GM18861 (cell line): ENCODE data around the gene FYN.
"Not testable (repeated sequence)": the region's sequence is repeated elsewhere in the genome, so short reads cannot be mapped to it uniquely, and the experiment has no call there.

ENCODE experiments used
- ATAC-seq: cut with Tn5 transposase; IDR thresholded peaks from one replicate; pipeline ENCODE4 v1.9.1; 2021; ENCODE audit not compliant: unreplicated experiment

The FYN gene

DNA sequence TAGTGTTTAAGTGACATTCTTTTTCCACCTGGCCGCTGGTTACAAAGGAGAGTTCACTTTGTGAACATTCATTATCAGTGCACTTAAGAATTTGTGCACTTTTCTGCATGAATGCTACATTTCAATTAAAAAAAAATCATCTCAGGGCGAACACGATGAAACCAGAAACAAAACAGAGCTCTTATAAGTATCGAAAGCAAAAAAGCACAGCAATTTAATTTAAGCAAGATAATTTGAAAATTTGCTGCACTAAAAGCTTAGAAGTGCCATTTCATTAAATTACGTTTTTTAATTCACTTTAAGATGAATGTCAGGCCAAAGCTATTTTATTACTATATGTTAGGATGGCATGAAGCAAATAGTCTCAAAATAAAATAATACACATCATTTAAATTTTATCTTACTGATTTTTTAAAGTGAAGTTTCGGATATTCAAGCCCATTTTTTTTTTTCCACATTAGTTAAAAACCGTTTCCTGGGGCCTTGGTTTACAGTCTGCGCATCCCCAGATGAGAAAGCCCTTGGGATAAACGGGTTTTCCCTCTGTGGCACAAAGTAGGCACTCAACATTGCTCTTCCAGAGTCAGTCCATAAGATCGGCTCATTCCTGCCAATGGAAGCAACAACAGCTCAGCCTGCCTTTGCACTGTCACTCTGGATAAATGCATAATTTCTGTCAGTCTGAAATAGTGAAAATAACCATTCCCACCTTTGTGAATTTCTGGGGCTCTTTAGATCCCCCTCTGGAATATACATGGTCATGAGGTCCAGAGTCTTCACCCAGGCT lies 80.1 kb downstream of the FYN start:
- no peak for ATAC-seq

DNA sequence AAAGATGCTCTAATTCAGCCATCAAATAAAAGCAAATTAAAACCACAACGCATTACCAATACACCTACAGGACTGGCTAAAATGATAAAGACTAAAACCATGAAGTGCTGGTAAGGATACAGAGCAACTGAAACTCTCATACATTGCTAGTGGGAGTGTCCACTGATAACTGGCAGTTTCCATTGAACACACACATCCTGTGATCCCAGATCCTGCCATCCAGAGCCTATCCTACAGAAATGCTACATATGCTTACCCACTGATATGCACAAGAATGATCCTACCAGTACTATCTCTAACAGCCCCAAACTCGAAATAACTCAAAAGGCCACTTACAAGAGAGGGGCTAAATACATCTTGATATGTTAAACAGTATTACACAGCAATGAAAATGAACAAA lies 81.0 kb downstream of the FYN start:
- no peak for ATAC-seq

DNA sequence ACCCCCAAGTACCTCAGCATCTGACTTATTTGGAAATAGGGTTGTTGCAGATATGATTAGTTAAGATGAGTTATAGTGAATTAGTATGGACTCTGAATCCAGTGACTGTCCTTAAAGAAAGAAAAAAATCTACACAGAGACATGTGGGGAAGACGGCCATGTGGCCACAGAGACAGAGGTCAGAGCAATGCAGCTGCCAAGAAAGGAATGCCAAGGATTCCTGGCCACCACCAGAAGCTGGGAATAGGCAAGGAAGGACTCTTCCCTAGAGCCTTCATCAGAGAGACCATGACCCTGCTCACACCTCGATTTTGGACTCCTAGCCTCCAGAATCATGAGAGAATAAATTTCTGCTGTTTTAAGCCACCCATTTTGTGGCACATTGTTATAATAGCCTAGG lies 81.8 kb downstream of the FYN start:
- ATAC-seq: no peak

DNA sequence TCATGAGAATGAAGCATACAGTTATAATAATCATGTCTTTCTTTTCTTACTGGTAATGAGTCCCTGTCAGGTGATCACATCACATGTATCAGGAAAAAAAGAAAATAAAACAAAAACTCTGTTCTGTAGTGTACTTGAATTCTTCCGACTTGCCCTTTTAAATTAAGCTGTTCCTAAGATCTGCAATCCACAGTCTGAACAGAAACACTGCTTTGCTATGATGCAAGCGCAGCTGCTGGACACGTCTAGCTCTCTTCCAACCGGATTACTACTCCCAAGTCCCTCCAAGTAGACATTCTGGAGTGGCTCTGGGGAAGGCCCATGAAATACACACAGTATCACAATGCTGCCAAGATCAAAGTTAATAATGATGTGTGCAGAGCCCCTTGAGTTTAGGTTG lies 83.7 kb downstream of the FYN start:
- ATAC-seq: no peak

DNA sequence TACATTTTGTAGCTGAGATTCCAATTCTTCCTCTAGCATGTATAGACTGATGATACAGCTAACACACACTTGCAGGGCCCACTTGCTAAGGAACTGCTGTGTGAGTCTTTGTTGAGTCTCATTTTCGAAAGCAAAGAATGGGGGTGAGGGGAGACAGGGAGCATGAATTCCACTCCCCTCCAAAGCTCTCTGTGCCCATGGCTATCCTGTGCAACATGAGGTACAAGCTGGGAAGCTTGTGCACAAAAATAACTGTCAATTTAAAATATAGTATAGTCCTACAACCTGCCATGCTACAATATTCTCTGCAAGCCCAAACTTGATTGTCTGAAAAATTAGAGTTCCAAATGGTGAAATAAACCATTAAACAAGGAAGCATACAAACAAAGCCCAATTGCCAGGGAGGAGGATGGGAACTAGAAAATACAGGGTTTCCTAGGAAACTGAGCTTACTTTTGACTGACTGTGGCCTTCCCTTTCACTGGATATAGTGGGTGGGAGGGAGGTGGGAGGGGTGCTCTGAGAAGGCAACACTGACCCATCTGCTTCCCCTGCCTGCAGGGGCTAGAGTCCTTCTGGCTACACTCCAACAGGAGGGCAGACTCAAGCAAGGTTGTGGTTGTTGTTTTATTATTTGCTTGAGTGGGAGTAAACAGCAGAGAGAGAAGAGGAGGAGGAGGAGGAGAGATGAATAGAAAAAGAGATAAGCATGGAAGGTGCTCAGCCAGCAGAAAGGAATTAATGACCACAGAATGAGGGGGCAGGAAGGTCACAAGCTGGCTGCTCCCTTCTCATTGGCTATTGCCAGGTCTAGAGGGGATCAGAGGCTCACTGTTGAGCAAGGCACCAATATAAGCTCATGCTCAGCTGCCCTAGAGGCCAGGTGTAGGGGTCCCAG lies 84.6 kb downstream of the FYN start:
- ATAC-seq: no peak

DNA sequence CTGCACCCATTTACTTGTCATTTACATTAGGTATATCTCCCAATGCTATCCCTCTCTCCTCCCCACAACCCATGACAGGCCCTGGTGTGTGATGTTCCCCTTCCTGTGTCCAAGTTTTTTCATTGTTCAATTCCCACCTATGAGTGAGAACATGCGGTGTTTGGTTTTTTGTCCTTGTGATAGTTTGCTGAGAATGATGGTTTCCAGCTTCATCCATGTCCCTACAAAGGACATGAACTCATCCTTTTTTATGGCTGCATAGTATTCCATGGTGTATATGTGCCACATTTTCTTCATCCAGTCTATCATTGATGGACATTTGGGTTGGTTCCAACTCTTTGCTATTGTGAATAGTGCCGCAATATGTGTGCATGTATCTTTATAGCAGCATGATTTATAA lies 87.1 kb downstream of the FYN start:
- ATAC-seq: not testable (repeated sequence)

DNA sequence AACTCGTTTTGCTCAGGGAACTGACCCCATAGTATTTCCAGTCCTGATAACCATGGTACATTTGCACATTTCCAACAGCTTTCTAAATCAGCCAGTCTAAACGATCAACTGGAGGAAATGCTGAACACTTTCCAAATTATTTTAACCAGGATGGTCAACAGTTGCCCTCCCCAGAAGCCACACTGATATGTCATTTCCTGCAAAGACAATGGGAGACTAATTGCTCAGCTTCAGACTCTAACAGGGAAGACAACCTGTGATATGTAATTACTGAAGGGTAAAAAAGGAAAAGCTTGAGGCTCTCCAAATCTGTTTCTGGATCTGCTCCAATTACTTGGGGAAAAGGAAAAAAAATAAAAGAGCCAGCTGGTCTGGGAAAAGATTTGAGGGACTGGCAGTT lies 88.8 kb downstream of the FYN start:
- no peak for ATAC-seq

DNA sequence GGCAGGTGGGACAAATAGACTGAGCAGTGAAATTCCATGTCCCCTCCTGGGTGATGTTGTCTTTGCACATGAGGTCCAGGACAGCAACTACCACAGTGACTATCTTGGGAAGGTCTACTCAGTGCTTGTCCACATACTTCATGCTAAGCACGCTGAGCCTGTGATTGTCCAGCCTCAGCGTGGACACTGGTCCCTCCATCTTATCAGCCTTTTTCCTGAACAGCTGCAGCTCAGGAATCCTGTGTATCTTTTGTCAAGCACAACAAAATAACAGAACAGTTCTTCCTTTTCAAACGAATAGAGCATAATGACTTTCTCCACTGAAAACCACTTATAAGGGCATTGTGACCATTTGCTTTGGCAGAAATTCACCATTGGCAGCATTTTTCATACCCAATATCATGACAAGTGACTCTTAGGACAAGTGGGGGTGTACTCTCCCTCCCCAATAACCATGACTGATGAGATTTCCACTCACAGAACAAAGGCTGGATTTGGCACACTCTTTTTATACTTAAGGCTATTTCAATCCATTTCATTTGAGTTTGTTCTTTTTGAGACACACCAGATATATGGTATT lies 90.3 kb downstream of the FYN start:
- no peak for ATAC-seq

DNA sequence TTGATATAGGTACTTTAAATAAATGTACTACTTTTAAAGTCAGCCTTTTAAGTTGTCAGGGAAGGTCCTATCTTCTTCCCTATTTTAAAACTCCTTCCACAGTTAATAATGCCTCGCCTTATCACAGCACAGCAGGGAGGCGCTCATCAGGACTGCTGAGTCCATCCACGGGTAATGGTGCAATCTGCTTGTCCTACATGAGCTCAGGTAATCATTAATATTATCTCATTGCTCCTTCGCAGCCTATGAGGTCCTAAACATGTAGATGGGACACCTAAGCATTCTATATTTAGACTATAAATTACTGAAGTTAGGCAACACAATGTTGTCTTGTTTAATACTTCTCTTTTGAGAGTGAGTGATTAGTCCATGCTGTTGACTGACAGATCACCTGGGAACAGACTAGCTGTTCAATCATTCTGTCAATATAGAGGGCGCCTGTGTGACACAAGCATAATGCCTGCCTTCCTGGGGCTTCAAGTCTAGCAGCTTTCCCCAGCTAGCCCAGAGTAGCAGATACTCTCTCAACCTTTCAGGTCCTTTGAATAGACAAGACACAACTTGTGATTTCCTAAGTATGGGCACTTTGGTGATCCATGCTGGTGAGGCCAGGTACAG lies 91.0 kb downstream of the FYN start:
- ATAC-seq: no peak

DNA sequence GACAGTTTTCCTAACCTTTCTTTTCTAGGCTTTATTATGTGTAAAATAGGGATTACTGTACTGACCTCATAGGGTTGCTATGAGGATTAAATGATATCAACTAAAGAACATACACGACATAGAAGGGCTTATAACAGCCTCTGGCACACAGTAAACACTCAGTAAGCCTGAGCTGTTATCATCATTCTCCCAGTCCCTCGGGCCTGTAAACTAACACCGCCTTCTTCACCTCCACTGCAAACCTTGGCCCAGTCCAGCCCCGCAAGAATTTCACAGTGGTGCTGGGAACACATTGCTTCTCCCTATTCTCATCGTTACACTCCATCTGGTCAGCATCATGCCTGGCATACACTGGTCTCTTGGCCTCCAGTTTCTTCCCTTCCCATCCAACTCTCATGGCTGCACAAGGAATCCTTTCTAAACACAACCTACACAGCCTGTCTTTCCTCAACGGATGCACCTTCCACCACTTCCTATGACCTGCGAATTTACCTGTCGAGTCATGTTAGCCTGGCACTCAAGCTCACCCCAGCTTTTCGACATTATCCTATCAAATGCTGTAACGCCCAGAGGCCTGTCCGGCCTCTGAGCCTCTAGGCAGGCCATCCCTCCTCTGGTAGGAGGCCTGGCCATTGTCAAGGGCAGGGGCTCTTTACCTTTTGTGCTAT lies 92.1 kb downstream of the FYN start:
- no peak for ATAC-seq

DNA sequence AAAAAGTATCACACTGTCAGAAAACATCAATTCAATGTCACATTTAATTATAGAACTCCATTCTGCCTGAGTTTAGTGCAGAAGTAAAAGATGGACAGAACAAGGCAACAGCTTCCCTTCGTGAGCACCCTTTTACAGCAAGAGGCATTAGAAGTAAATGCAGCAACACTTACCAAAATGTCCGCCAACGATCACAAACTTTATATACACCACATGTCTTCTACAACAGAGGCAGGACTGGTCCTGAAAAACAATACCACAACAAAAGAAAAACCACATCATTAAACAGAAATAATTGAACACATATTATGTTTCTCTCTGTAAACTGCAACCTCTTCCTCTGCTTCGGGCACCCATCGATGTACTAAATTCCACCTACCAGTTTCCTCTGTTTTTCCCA lies 92.9 kb downstream of the FYN start:
- ATAC-seq: no peak

DNA sequence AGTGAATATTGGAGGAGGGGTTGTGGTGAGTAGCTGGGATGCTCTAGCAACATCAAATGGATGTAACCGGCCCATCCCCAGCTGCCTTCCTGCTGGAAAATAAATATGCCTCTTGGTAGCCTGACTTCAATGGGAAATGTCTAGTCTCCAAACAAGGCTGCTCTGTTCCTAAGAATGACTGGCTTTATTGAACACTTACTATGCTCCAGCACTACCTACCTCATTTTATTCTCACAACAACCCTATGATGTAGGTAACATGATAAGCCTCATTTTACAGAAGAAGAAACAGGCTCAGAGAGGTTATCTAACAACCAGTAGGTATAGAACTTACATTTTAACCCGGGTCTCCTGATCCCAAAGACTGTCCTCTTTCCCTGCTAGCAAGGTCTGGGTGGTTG lies 93.6 kb downstream of the FYN start:
- ATAC-seq: no peak

DNA sequence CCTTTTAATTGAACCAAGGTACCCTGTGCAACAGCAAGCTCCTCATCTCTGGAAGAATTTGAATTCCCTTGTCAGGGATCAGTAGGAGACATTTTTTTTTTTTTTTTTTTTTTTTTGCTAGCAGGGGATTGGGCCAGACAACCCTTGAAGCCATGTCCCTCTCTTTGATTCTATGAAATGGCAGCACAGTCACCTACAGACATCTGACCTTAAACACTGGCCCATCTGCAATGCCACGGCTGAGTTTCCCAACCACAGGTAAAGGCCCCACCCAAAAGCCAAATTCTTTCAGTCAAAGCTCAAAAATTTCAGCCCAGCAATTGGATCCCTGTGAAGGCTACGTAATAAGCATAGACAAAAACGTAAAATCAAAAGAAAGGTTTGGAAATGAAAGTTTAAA lies 94.2 kb downstream of the FYN start:
- ATAC-seq: no peak

DNA sequence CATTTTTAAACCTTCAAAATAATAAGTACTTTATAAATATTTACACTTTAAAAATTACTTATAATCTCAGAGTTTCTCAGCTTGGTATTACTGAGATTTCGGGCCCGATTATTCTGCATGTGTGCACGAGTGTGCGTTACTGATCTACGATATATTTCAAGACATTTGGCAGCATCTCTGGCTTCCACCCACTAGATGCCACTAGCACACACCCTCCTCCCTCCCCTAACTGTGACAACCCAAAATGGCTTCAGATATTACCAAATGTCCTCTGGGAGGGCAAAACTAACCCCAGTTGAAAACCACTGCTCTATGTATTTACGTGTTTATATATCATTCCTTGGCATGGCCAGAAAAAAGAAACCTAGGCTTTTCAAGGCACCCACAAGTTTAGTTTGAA lies 95.9 kb downstream of the FYN start:
- no peak for ATAC-seq

DNA sequence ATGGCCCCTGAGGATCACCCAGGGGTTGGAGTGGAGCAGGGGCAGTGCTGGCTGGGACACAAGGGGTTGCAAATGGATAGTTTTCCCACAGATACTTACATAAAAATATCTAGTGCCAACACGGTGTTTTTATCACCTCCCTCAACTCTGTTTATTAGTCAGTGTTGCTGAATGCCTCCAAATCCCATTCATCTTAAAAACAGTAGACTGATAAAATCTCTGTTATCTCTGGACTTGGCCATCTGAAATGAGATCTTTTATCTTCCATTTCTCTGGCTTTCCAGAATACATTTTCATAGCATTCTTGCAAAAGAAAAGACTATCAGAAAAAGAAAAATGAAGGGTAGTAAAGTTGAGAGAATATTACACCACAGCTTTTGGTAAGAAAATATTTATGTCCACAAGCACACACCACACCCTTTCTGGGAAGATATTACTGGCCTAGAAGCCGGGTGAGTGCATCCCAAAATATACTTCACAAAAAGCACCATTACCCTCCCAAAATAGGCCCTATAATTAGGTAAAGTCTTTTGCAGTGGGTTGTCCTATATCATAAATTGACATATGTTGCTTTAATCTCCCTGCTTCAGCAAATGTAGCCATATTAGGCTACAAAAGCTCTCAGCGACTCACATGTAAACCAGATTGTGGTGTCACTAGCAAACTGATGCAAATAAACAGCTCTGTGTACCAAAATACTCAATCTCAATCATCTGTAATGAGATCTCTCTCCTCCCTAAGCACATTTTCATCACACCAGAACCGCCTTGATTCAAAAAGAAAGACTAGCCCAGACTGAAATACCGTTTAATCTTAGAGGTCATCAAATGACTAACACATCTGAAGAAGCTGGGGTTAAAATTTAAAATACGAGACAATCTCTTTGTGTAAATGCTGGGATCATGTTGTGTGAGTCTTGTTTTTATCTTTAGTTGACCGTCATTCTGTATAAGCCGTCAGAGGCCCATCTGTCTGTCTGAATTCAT lies 96.7 kb downstream of the FYN start:
- ATAC-seq: no peak

DNA sequence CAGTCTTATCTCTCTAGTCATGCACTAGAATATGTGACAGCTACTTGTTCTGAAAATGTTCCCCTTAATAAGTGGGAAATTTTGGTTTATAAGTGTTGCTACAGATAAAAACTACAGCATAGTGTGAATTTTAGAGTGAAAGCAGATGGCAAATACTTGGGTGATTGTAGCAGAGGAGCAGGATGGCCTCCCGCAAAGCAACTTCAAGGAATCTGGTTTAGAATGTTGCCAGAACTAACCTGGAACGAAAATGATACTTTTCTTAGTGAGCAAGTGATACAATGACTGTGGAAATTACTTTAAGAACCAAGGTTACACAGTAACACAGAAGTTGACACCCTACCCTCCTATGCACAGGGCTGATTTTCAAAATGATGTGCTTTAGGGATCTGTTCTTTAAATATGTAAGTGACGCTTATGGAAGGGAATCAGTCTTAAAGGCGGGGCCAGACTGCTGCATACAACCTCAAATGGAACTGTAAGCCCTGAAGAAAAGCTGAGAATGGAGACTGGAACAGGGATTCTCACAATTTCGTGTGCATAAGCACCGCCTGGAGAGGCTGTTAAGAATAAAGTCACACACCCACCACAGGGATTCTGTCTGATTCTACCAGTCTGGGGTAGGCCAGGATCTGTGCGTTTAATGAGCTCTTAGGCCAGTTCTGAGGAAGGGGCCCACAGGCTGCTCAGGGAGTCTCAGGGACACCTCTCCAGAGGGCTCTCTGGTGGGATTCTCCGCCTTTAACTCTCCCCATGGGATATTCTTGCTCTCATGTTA lies 97.9 kb downstream of the FYN start:
- no peak for ATAC-seq

DNA sequence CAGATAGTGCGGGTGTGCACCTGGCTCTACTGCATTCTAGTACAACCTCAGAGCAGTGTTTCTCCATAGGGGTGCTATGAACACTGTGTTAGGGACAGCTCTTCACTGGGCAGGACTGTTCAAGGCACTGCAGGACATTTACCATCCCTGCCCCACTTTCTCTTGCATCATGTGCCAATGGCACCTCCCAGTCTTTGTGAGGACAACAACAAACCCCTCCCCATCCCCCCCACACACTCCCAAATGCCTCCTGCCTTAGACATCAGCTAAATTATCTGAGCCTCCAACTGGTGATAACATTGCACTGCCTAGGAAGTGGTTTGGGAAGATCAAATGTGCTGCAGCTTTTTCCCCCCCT lies 98.9 kb downstream of the FYN start:
- no peak for ATAC-seq

DNA sequence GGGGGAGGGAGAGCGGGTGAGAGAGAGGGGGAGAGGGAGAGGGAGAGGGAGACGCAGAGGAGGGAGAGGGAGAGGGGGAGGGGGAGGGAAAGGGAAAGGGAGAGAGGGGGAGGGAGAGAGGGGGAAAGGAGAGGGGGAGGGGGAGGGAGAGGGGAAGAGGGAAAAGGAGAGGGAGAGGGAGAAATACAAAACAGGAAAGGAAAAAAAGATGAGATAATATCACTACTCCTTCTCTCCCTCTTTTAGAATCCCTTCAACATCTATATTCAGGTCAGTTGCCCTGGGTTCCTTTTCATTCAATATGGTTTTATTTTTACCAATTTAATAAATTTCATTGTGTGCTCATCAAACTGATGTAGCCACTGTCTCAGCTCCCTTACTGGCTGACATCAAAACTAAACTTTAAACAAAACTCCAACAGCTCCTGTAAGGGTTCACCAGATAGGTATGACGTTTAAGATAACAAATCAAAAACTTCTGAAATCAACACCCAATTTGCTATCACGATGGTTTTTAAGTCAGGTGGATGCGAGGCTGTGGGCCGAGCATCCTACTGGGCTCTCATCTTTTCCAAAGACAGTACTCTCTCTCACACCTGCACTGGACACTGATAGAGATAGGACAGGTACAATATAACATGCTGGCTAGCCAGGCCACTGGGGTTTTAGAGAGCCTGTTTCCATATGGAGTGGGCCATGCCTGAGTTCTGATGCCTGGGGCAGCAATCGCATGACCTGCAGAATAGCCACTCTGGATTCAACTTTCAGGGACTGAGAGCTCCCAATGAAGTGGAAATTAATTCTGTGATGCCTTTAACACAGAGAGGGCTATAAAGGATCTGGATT lies 99.5 kb downstream of the FYN start:
- ATAC-seq: no peak
